ENCODE data around the gene MAD2L2. TPM values are rescaled to one million over a fixed set of nuclear protein-coding genes. Genes with fewer than 3 reads are reported as not detected.

MAD2L2 gene
- total RNA-seq, 1 donor from 2014 or later, result 48.0 TPM

- Mint-ChIP-seq H3K9me3 (ENCODE audit: unreplicated experiment) (no peaks in the 10 kb centered on the region), H3K4me1 (ENCODE audit: unreplicated experiment) (no peaks in the 10 kb centered on the region), H3K36me3 (ENCODE audit: unreplicated experiment) (no peaks in the 10 kb centered on the region), H3K27me3 (ENCODE audit: unreplicated experiment) (no peaks in the 10 kb centered on the region), H3K27ac (ENCODE audit: unreplicated experiment) (no peak overlapping the region), H3K4me3 (ENCODE audit: unreplicated experiment) (no peak overlapping the region)
- DNase-seq (ENCODE audit: extremely low spot score, unreplicated experiment), result no peak
- TF ChIP-seq CTCF (IDR thresholded peaks at IDR 0.05), result no peak
These were observed 39.1 kb downstream of the MAD2L2 start for GRCh38 chr1:11641776-11642305.

- no peak for TF ChIP-seq CTCF (IDR thresholded peaks at IDR 0.05)
- Mint-ChIP-seq H3K27me3 (ENCODE audit: unreplicated experiment) (peaks cover under 1% of the 10 kb centered on the region), H3K4me3 (ENCODE audit: unreplicated experiment) (no peak overlapping the region), H3K4me1 (ENCODE audit: unreplicated experiment) (no peaks in the 10 kb centered on the region), H3K9me3 (ENCODE audit: unreplicated experiment) (no peaks in the 10 kb centered on the region), H3K27ac (ENCODE audit: unreplicated experiment) (no peak overlapping the region), H3K36me3 (ENCODE audit: unreplicated experiment) (no peaks in the 10 kb centered on the region)
- no peak for DNase-seq (ENCODE audit: extremely low spot score, unreplicated experiment)
These were observed 40.0 kb downstream of the MAD2L2 start for GRCh38 chr1:11640944-11641343.

- no peaks in the 10 kb centered on the region for H3K9me3 Mint-ChIP-seq (ENCODE audit: unreplicated experiment)
- peaks cover 4% of the 10 kb centered on the region for H3K27me3 Mint-ChIP-seq (ENCODE audit: unreplicated experiment)
- DNase-seq (ENCODE audit: extremely low spot score, unreplicated experiment), result no peak
- no peaks in the 10 kb centered on the region for H3K36me3 Mint-ChIP-seq (ENCODE audit: unreplicated experiment)
- no peak overlapping the region for H3K4me3 Mint-ChIP-seq (ENCODE audit: unreplicated experiment)
- TF ChIP-seq CTCF (IDR thresholded peaks at IDR 0.05), result no peak
- no peak overlapping the region for H3K27ac Mint-ChIP-seq (ENCODE audit: unreplicated experiment)
- peaks cover 2% of the 10 kb centered on the region for H3K4me1 Mint-ChIP-seq (ENCODE audit: unreplicated experiment)
These were observed 40.8 kb downstream of the MAD2L2 start for GRCh38 chr1:11640101-11640500.

- H3K4me3 Mint-ChIP-seq (ENCODE audit: unreplicated experiment), result no peak overlapping the region
- peaks cover 4% of the 10 kb centered on the region for H3K27me3 Mint-ChIP-seq (ENCODE audit: unreplicated experiment)
- DNase-seq (ENCODE audit: extremely low spot score, unreplicated experiment), result no peak
- H3K36me3 Mint-ChIP-seq (ENCODE audit: unreplicated experiment), result no peaks in the 10 kb centered on the region
- H3K9me3 Mint-ChIP-seq (ENCODE audit: unreplicated experiment), result no peaks in the 10 kb centered on the region
- H3K27ac Mint-ChIP-seq (ENCODE audit: unreplicated experiment), result no peak overlapping the region
- peaks cover 2% of the 10 kb centered on the region for H3K4me1 Mint-ChIP-seq (ENCODE audit: unreplicated experiment)
- TF ChIP-seq CTCF (IDR thresholded peaks at IDR 0.05), result no peak
These were observed 41.6 kb downstream of the MAD2L2 start for GRCh38 chr1:11639372-11639771.

GRCh38 chr1:11638121-11638520, 42.8 kb downstream of the MAD2L2 start:
- DNase-seq (ENCODE audit: extremely low spot score, unreplicated experiment), result no peak

More at GRCh38 chr1:11638121-11638520, 42.8 kb downstream of the MAD2L2 start:
- Mint-ChIP-seq H3K36me3 (ENCODE audit: unreplicated experiment) (no peaks in the 10 kb centered on the region), H3K4me3 (ENCODE audit: unreplicated experiment) (no peak overlapping the region), H3K27me3 (ENCODE audit: unreplicated experiment) (peaks cover 4% of the 10 kb centered on the region), H3K9me3 (ENCODE audit: unreplicated experiment) (no peaks in the 10 kb centered on the region), H3K4me1 (ENCODE audit: unreplicated experiment) (peaks cover 2% of the 10 kb centered on the region), H3K27ac (ENCODE audit: unreplicated experiment) (no peak overlapping the region)
- no peak for TF ChIP-seq CTCF (IDR thresholded peaks at IDR 0.05)

All from osteocyte (in vitro differentiated cells).